ENCODE measurements around the gene SERPINE1. TPM values are rescaled to one million over a fixed set of nuclear protein-coding genes. Genes with fewer than 3 reads are reported as not detected.

Gene SERPINE1
- total and polyA plus RNA-seq, 2 of the 13 experiments (the other 11 are each of a cell fraction or from before 2014, with no cell fraction given): 21.2 to 1,576 TPM

DNA sequence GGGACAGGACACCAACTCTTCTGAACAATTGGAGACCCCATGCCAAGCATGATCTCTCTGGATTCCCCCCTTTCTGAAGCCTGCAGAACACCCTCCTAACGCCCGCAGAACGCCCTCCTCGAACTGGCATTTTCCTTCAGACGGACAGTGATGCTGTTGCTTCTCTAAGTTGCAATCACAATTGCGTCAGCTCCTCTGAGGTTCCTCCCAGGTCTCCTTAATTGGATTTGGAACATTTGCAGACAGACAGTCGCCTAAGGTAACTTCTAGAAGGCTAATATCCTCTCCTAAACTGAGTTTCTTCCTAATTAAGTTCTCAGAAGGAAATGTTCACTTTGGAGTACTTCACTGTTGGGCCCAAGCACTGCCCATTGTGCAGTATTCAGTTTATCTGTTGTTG lies 20.5 kb upstream of the SERPINE1 start:
- intact Hi-C loops (cut with micrococcal nuclease; ENCODE audit: unreplicated experiment): no loop called here
- peaks cover 92% of the 10 kb centered on the region for H3K4me1 ChIP-seq (ENCODE audit: insufficient read depth, low read length)
- no peak overlapping the region for H2AFZ ChIP-seq (ENCODE audit: low read length)
- ChIA-PET CTCF (ENCODE audit: low intra/inter-chr PET ratio, low total read pairs) (no interaction called here), POLR2A (interaction anchor here (1.4 kb wide), 1 partner anchor 20 kb away, joined by 4 read pairs; the partner anchor contains the start of gene SERPINE1)
- no peak overlapping the region for H3K4me3 ChIP-seq (replicated peaks in 1 of 3; ENCODE audit: insufficient read depth in 1 of 3, low read depth in 2 of 3, low read length in 3 of 3)
- BruUV-seq (replicated peaks): no TSS peak
- H3K4me2 ChIP-seq (ENCODE audit: low read depth, low read length): no peak overlapping the region
- ATAC-seq: no peak
- H3K27ac ChIP-seq (ENCODE audit: extremely low read length, insufficient read depth, low read length): no peak overlapping the region
- in situ Hi-C loops (cut with HindIII; ENCODE audit: extremely low pct_ligation_motif_present, low pct_unique_long_range_greater_than_20kb): no loop called here
- no peak for DNase-seq (ENCODE audit: low spot score)
- H3K9me3 ChIP-seq (ENCODE audit: low read length): no peaks in the 10 kb centered on the region
- H3K79me2 ChIP-seq (ENCODE audit: insufficient read depth, low read length): no peaks in the 10 kb centered on the region
- WGBS (ENCODE audit: low lambda C conversion rate): 97% methylated on average over 7 of the region's 7 CpGs
- H3K36me3 ChIP-seq (replicated peaks in 1 of 2; ENCODE audit: control insufficient read depth in 1 of 2, insufficient read depth in 2 of 2, low read length in 2 of 2): no peaks in the 10 kb centered on the region
- no peak for FAIRE-seq
- H3K27me3 ChIP-seq (ENCODE audit: control insufficient read depth in 1 of 2, insufficient read depth in 2 of 2, low read length in 2 of 2): no peaks in the 10 kb centered on the region
- TF ChIP-seq ARID2 (CRISPR knock-in tag; IDR thresholded peaks at IDR 0.05; ENCODE audit: borderline replicate concordance) (no peak), ZNF20 (CRISPR knock-in tag; IDR thresholded peaks at IDR 0.05) (no peak), KLF12 (CRISPR knock-in tag; IDR thresholded peaks at IDR 0.05; ENCODE audit: borderline replicate concordance) (no peak), ZNF720 (CRISPR knock-in tag; IDR thresholded peaks at IDR 0.05) (no peak), ZSCAN25 (CRISPR knock-in tag; IDR thresholded peaks at IDR 0.05) (no peak), TAF15 (IDR thresholded peaks at IDR 0.05; ENCODE audit: low read depth, low read length, poor library complexity, severe bottlenecking) (no peak), ZC3H13 (CRISPR knock-in tag; IDR thresholded peaks at IDR 0.05) (no peak), ZNF792 (CRISPR knock-in tag; IDR thresholded peaks at IDR 0.05) (no peak), MYNN (CRISPR knock-in tag; IDR thresholded peaks at IDR 0.05; ENCODE audit: low read depth) (no peak), ZNF556 (CRISPR knock-in tag; IDR thresholded peaks at IDR 0.05; ENCODE audit: borderline replicate concordance) (no peak), FOXA1 (IDR thresholded peaks at IDR 0.05) (no peak), FOXA1 (CRISPR knock-in tag; IDR thresholded peaks at IDR 0.05) (no peak), MTF2 (CRISPR knock-in tag; IDR thresholded peaks at IDR 0.05; ENCODE audit: borderline replicate concordance) (no peak), HMG20A (CRISPR knock-in tag; IDR thresholded peaks at IDR 0.05; ENCODE audit: borderline replicate concordance) (no peak), EZH2 (conservative IDR thresholded peaks at IDR 0.05; ENCODE audit: low read depth, low read length) (no peak), SCMH1 (CRISPR knock-in tag; IDR thresholded peaks at IDR 0.05; ENCODE audit: borderline replicate concordance) (no peak), ZNF614 (CRISPR knock-in tag; IDR thresholded peaks at IDR 0.05; ENCODE audit: borderline replicate concordance) (no peak)
- TF ChIP-seq, protein P1, sequence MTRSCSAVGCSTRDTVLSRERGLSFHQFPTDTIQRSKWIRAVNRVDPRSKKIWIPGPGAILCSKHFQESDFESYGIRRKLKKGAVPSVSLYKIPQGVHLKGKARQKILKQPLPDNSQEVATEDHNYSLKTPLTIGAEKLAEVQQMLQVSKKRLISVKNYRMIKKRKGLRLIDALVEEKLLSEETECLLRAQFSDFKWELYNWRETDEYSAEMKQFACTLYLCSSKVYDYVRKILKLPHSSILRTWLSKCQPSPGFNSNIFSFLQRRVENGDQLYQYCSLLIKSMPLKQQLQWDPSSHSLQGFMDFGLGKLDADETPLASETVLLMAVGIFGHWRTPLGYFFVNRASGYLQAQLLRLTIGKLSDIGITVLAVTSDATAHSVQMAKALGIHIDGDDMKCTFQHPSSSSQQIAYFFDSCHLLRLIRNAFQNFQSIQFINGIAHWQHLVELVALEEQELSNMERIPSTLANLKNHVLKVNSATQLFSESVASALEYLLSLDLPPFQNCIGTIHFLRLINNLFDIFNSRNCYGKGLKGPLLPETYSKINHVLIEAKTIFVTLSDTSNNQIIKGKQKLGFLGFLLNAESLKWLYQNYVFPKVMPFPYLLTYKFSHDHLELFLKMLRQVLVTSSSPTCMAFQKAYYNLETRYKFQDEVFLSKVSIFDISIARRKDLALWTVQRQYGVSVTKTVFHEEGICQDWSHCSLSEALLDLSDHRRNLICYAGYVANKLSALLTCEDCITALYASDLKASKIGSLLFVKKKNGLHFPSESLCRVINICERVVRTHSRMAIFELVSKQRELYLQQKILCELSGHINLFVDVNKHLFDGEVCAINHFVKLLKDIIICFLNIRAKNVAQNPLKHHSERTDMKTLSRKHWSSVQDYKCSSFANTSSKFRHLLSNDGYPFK (CRISPR knock-in tag; IDR thresholded peaks at IDR 0.05; ENCODE audit: borderline replicate concordance): no peak
- H3K9ac ChIP-seq (ENCODE audit: insufficient read depth, low read depth, low read length): no peak overlapping the region
- no peaks in the 10 kb centered on the region for H4K20me1 ChIP-seq (ENCODE audit: insufficient read depth, low read length)

Data from HepG2 (cell line).